Stimulated activated CD4-positive, alpha-beta T cell treated with anti-CD3 and anti-CD28 coated beads, Interleukin-1b, Interleukin-23, amount 100 ng/mL, for 24 hours (primary cell): ENCODE results near the gene TNC.

Source experiments
- DNase-seq, 4 experiments: peaks; one replicate each; pipeline ENCODE4 v3.0.0-alpha.2; 2020; ENCODE audit warnings: low read depth in 4 of 4, low spot score in 1 of 4

The TNC gene

GRCh38 chr9:114981063-114981462, 136.9 kb downstream of the TNC start:
- no peak for DNase-seq

- no peak for DNase-seq
Observed at GRCh38 chr9:114973216-114973615, 144.7 kb downstream of the TNC start.

GRCh38 chr9:114972510-114973136, 145.3 kb downstream of the TNC start:
- DNase-seq = no peak
